Esophagus squamous epithelium (tissue), 4 donors: Measurements from ENCODE around the gene CPLX4.

ENCODE experiments used
- CTCF ChIP-seq, 6 experiments: fragments of 450-650 bp in 4 of 6; fragments of 200-600 bp in 2 of 6; sonication (generic) in 2 of 6; IDR thresholded peaks; one replicate each; pipeline ENCODE4 v1.5.1; 2016 to 2019; ENCODE audit warnings: antibody characterized with exemption in 6 of 6, mild to moderate bottlenecking in 4 of 6, moderate library complexity in 4 of 6
- POLR2A ChIP-seq, 4 donors: fragments of 450-650 bp; IDR thresholded peaks; one replicate each; pipeline ENCODE4 v1.6.1; 2017; ENCODE audit warnings: antibody characterized with exemption in 4 of 4, mild to moderate bottlenecking in 4 of 4, moderate library complexity in 3 of 4

- no peak for TF ChIP-seq POLR2A (IDR thresholded peaks at IDR 0.05)
- no peak for TF ChIP-seq CTCF (IDR thresholded peaks at IDR 0.05)
These were observed 11.8 kb downstream of the CPLX4 start for GRCh38 chr18:59306640-59307039.
